Tibial nerve (tissue), 4 donors: ENCODE measurements around the gene EPM2A.

Experiments
- CTCF ChIP-seq, 5 experiments: fragments of 200-600 bp in 3 of 5; fragments of 450-650 bp in 2 of 5; sonication (generic) in 3 of 5; IDR thresholded peaks; one replicate each; pipeline ENCODE4 v1.5.1; 2016 to 2019; ENCODE audit warnings: antibody characterized with exemption in 5 of 5, mild to moderate bottlenecking in 3 of 5, moderate library complexity in 2 of 5
- EP300 ChIP-seq, 2 donors: sonication (generic); formaldehyde crosslinking; IDR thresholded peaks; one replicate each; pipeline ENCODE4 v1.6.1; 2017; ENCODE audit warnings: antibody characterized with exemption in 2 of 2, mild to moderate bottlenecking in 1 of 2
- POLR2A ChIP-seq, 2 donors: fragments of 450-650 bp; IDR thresholded peaks; one replicate each; pipeline ENCODE4 v1.6.1; 2017; ENCODE audit warnings: antibody characterized with exemption in 2 of 2, mild to moderate bottlenecking in 2 of 2, moderate library complexity in 2 of 2

- TF ChIP-seq CTCF (IDR thresholded peaks at IDR 0.05) (no peak), EP300 (IDR thresholded peaks at IDR 0.05) (no peak), POLR2A (IDR thresholded peaks at IDR 0.05) (no peak)
Measured at GRCh38 chr6:145651988-145652387, 83.3 kb downstream of the EPM2A start.
